Choroid plexus epithelial cell (primary cell): Measurements from ENCODE around the gene TRAPPC6A.

ENCODE experiments used
- DNase-seq: peaks from one replicate; pipeline ENCODE4 v3.0.0-alpha.2; 2010; ENCODE audit warnings: low read depth
- H3K4me3 ChIP-seq: 2 replicates; pipeline ENCODE4 v1.5.1; 2011; ENCODE audit warnings: low read depth, mild to moderate bottlenecking, control low read depth, low read length, moderate library complexity
- TF ChIP-seq, protein P1 (sequence below): conservative IDR thresholded peaks from 2 replicates; pipeline ENCODE4 v1.5.1; 2011; ENCODE audit warnings: low read depth, mild to moderate bottlenecking, control low read depth, inconsistent platforms, low read length, moderate library complexity

TRAPPC6A gene

GRCh38 chr19:45217957-45218334 lies 39.9 kb upstream of the TRAPPC6A start:
- H3K4me3 ChIP-seq: no peak overlapping the region
- TF ChIP-seq, protein P1, sequence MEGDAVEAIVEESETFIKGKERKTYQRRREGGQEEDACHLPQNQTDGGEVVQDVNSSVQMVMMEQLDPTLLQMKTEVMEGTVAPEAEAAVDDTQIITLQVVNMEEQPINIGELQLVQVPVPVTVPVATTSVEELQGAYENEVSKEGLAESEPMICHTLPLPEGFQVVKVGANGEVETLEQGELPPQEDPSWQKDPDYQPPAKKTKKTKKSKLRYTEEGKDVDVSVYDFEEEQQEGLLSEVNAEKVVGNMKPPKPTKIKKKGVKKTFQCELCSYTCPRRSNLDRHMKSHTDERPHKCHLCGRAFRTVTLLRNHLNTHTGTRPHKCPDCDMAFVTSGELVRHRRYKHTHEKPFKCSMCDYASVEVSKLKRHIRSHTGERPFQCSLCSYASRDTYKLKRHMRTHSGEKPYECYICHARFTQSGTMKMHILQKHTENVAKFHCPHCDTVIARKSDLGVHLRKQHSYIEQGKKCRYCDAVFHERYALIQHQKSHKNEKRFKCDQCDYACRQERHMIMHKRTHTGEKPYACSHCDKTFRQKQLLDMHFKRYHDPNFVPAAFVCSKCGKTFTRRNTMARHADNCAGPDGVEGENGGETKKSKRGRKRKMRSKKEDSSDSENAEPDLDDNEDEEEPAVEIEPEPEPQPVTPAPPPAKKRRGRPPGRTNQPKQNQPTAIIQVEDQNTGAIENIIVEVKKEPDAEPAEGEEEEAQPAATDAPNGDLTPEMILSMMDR: no peak
- no peak for DNase-seq

DNA sequence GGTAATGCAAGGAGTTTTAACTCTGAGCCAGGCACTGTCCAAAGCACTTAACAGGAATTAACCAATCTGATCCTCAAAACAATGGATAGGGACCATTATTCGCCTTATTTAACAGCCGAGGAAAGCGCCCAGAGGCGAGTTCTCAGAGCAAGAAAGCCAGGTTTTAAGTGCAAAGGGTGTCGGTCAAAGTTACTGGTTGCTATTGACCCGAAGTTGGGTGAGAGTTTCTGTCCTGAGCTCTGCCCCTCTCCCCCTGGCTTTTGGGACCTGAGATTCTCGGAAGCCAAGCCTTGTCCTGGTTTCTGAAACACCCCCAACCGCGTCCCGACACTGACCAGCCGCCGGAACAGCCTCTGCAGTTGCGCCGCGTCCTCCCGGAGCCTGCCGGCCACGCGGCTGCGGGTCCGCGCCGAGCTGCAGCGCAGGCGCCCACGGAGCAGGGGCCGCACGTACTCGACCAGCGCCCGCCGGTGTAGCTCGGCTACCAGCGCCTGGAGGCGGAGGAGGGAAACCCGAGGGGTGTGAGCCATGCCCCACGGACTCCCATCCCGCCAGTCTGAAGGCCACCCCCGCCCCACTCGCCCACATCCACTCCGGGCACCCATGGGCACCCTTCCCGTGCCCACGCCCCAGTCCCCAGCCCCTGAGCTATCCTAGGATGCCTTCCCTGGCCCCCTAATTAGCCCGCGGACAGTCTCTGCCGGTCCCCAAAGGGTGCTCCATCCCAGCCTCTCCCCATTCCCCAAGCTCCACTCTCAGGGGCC lies 39.3 kb upstream of the TRAPPC6A start:
- TF ChIP-seq, protein P1: no peak
- no peak for DNase-seq
- H3K4me3 ChIP-seq: no peak overlapping the region

DNA sequence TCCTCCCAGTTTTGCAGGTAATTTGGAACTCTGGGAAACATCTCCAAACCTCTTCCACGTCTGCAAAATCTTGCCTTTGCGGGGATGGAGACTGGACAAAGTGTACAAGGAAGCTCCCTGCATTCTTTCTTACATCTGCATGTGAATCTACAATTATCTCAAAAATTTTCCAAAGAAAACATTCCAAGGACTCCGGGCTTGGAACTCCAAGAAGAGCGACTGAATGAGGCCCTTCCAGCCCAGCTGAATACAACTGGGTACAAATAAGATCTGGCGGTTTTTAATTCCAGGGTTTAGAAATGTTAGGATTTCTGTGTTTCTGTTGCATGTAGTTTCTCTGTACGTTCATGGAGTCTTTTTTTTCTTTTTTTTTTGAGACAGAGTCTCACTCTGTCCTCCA lies 38.6 kb upstream of the TRAPPC6A start:
- no peak overlapping the region for H3K4me3 ChIP-seq
- TF ChIP-seq, protein P1: no peak
- DNase-seq: no peak

DNA sequence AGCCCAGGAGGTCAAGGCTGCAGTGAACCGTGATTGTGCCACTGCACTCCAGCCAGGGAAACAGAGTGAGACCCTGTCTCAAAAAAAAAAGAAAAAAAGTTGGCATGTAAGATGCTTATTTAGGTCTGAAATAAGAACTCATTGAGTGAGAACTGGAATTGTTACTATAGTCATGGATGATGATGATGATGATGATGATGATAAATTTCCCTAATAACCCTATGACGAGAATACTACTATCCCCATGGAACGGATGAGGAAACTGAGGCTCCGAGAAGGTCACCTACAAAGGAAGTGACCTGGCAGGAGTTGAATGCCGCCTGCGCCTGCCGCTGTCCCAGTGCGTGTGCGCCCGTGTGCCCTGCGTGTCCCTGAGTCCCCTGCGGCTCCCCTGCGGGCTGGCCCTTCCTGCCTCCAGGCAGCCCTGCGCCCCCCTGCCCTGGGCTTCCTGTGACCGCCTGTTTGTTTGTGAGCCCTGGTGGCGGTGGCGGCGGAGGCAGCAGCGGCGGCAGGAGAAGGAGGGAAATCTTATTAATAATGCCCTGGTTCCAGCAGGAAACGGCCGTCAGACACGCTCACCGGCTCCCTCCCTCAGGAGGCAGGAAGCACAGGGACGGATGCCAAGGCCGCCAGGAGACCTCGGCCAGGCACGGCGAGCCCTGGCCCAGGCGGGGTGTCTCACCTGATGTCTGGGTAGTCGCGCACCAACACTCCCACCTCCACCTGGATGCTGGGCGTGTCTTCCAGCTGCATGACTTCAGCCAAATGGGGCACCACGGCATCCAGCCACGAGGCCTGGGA lies 37.6 kb upstream of the TRAPPC6A start:
- H3K4me3 ChIP-seq: no peak overlapping the region
- no peak for DNase-seq
- TF ChIP-seq, protein P1: no peak

- TF ChIP-seq, protein P1: no peak
- no peak for DNase-seq
- H3K4me3 ChIP-seq: no peak overlapping the region
These were observed 35.0 kb upstream of the TRAPPC6A start for GRCh38 chr19:45213031-45213430.

- TF ChIP-seq, protein P1: no peak
- DNase-seq: peak; percentile 7
- H3K4me3 ChIP-seq: no peak overlapping the region
These were observed 33.8 kb upstream of the TRAPPC6A start for GRCh38 chr19:45211751-45212381.
